Caco-2 (cell line): ENCODE data around the gene SLC7A1. TPM values are rescaled to one million over a fixed set of nuclear protein-coding genes. Genes with fewer than 3 reads are reported as not detected.

ENCODE experiments used
- BruUV-seq: library from RNA; stranded (reverse); fragments of 400-500 nt; replicated peaks from 2 replicates; lab custom pipeline; 2021; lab: Mats Ljungman, UMichigan
- CTCF ChIA-PET: fragments of 300-600 bp; sonication (Branson Sonifier 250); formaldehyde crosslinking; loops from one replicate; lab custom pipeline; 2022; ENCODE audit warnings: antibody characterized with exemption; lab: Charles Lee
- POLR2A ChIA-PET: fragments of 300-600 bp; sonication (Branson Sonifier 250); formaldehyde crosslinking; loops from one replicate; lab custom pipeline; 2022; ENCODE audit warnings: antibody characterized with exemption; lab: Charles Lee
- DNase-seq, 2 experiments: peaks; one replicate each; pipeline versions ENCODE4 v3.0.0 to v3.0.0-alpha.2; 2020 to 2022
- H3K27me3 ChIP-seq: replicated peaks from 2 replicates; pipeline ENCODE4 v1.6.0; 2011; ENCODE audit warnings: low read length; ENCODE audit not compliant: control insufficient read depth, insufficient read depth
- H3K36me3 ChIP-seq: 2 replicates; pipeline ENCODE4 v1.5.1; 2011; ENCODE audit warnings: low read length; ENCODE audit not compliant: control insufficient read depth, insufficient read depth
- H3K4me1 ChIP-seq: fragments of 250-450 bp; sonication (Bioruptor Pico); 2 replicates; pipeline ENCODE4 v1.5.1; 2020; ENCODE audit warnings: mild to moderate bottlenecking
- H3K4me3 ChIP-seq: 2 replicates; pipeline ENCODE4 v1.5.1; 2011; ENCODE audit warnings: low read depth, mild to moderate bottlenecking, control low read depth, low read length
- H3K9me3 ChIP-seq: fragments of 250-450 bp; sonication (Bioruptor Pico); 2 replicates; pipeline ENCODE4 v1.5.1; 2020; ENCODE audit warnings: mild to moderate bottlenecking, moderate library complexity
- H3K27ac Mint-ChIP-seq: one replicate; pipeline ENCODE4 v1.8.0; 2022; ENCODE audit warnings: mixed read lengths; ENCODE audit not compliant: unreplicated experiment
- H3K27me3 Mint-ChIP-seq: one replicate; pipeline ENCODE4 v1.8.0; 2022; ENCODE audit warnings: mixed read lengths; ENCODE audit not compliant: insufficient read depth, unreplicated experiment
- H3K36me3 Mint-ChIP-seq: one replicate; pipeline ENCODE4 v1.8.0; 2022; ENCODE audit warnings: mild to moderate bottlenecking, mixed read lengths; ENCODE audit not compliant: insufficient read depth, unreplicated experiment
- H3K4me1 Mint-ChIP-seq: one replicate; pipeline ENCODE4 v1.8.0; 2022; ENCODE audit warnings: low read depth, mixed read lengths; ENCODE audit not compliant: unreplicated experiment
- H3K4me3 Mint-ChIP-seq: one replicate; pipeline ENCODE4 v1.8.0; 2022; ENCODE audit warnings: mild to moderate bottlenecking, moderate library complexity, mixed read lengths; ENCODE audit not compliant: unreplicated experiment
- H3K9me3 Mint-ChIP-seq: one replicate; pipeline ENCODE4 v1.8.0; 2022; ENCODE audit warnings: mixed read lengths; ENCODE audit not compliant: unreplicated experiment
- CTCF ChIP-seq, 2 experiments: fragments of 200-600 bp in 1 of 2; IDR thresholded peaks; 1 replicate in 1 of 2; 2 replicates in 1 of 2; pipeline versions ENCODE4 v1.5.1 to v1.8.0; 2011 to 2022; ENCODE audit warnings: antibody characterized with exemption in 1 of 2, control low read depth in 1 of 2, inconsistent platforms in 1 of 2, low read depth in 1 of 2, low read length in 1 of 2, mild to moderate bottlenecking in 1 of 2, moderate library complexity in 1 of 2; ENCODE audit not compliant: insufficient read depth in 1 of 2, severe bottlenecking in 1 of 2, unreplicated experiment in 1 of 2
- intact Hi-C: fragments of 100-400 bp; cut with micrococcal nuclease; formaldehyde crosslinking; loops from one replicate; pipeline ENCODE4 v1.10.0; 2022; ENCODE audit not compliant: unreplicated experiment
- total RNA-seq: library from RNA; stranded (reverse); gene quantifications from 2 replicates; pipeline ENCODE4 v1.2.3, GENCODE V29; 2022

Gene SLC7A1
- total RNA-seq, 1 experiment from 2014 or later, result 180 TPM

- Histone ChIP-seq H3K36me3 (no peaks in the 10 kb centered on the region), H3K4me3 (no peak overlapping the region), H3K4me1 (no peaks in the 10 kb centered on the region), H3K27me3 (no peaks in the 10 kb centered on the region), H3K9me3 (no peaks in the 10 kb centered on the region)
- peaks cover 84% of the 10 kb centered on the region for H3K36me3 Mint-ChIP-seq
- H3K4me3 Mint-ChIP-seq, result no peak overlapping the region
- no peaks in the 10 kb centered on the region for H3K27me3 Mint-ChIP-seq
- no peak for DNase-seq
- H3K4me1 Mint-ChIP-seq, result peaks cover 6% of the 10 kb centered on the region
- CTCF ChIA-PET, result no interaction called here
- no peak for TF ChIP-seq CTCF (IDR thresholded peaks at IDR 0.05; ENCODE audit: insufficient read depth in 1 of 2, low read depth in 1 of 2, low read length in 1 of 2, severe bottlenecking in 1 of 2, unreplicated experiment in 1 of 2)
- H3K27ac Mint-ChIP-seq, result no peak overlapping the region
- BruUV-seq, result no TSS peak
- intact Hi-C loops, result no loop called here
- POLR2A ChIA-PET, result no interaction called here
- no peaks in the 10 kb centered on the region for H3K9me3 Mint-ChIP-seq
Observed at GRCh38 chr13:29545988-29546387, 49.5 kb downstream of the SLC7A1 start.

GRCh38 chr13:29543230-29544215, 52.0 kb downstream of the SLC7A1 start:
- no TSS peak for BruUV-seq
- ChIA-PET POLR2A (no interaction called here), CTCF (no interaction called here)
- TF ChIP-seq CTCF (IDR thresholded peaks at IDR 0.05; ENCODE audit: insufficient read depth in 1 of 2, low read depth in 1 of 2, low read length in 1 of 2, severe bottlenecking in 1 of 2, unreplicated experiment in 1 of 2), result peak in 1 of 2 experiments; percentile 12
- Histone ChIP-seq H3K4me3 (no peak overlapping the region), H3K27me3 (no peaks in the 10 kb centered on the region), H3K9me3 (no peaks in the 10 kb centered on the region), H3K4me1 (no peaks in the 10 kb centered on the region), H3K36me3 (no peaks in the 10 kb centered on the region)
- intact Hi-C loops, result no loop called here
- H3K36me3 Mint-ChIP-seq, result peaks cover 73% of the 10 kb centered on the region
- no peak overlapping the region for H3K27ac Mint-ChIP-seq
- peaks cover 6% of the 10 kb centered on the region for H3K4me1 Mint-ChIP-seq
- no peaks in the 10 kb centered on the region for H3K27me3 Mint-ChIP-seq
- peak in 1 of 2 experiments; percentile 14 for DNase-seq
- H3K9me3 Mint-ChIP-seq, result no peaks in the 10 kb centered on the region
- no peak overlapping the region for H3K4me3 Mint-ChIP-seq

- no peaks in the 10 kb centered on the region for H3K9me3 ChIP-seq
- Mint-ChIP-seq H3K4me3 (no peak overlapping the region), H3K27me3 (no peaks in the 10 kb centered on the region), H3K36me3 (peaks cover 73% of the 10 kb centered on the region), H3K9me3 (no peaks in the 10 kb centered on the region), H3K27ac (no peak overlapping the region), H3K4me1 (peaks cover 6% of the 10 kb centered on the region)
- no TSS peak for BruUV-seq
- no peak for TF ChIP-seq CTCF (IDR thresholded peaks at IDR 0.05; ENCODE audit: insufficient read depth in 1 of 2, low read depth in 1 of 2, low read length in 1 of 2, severe bottlenecking in 1 of 2, unreplicated experiment in 1 of 2)
- ChIA-PET CTCF (no interaction called here), POLR2A (no interaction called here)
- intact Hi-C loops, result no loop called here
- DNase-seq, result no peak
- H3K27me3 ChIP-seq, result no peaks in the 10 kb centered on the region
- no peaks in the 10 kb centered on the region for H3K36me3 ChIP-seq
- H3K4me1 ChIP-seq, result no peaks in the 10 kb centered on the region
- H3K4me3 ChIP-seq, result no peak overlapping the region
Observed at GRCh38 chr13:29542381-29542780, 53.1 kb downstream of the SLC7A1 start.
